DMS 273 treated with DMSO at 0.1 percent for 48 hours (cell line): ENCODE data around the gene ZBTB7B.

ENCODE experiments used
- DNase-seq: peaks from one replicate; lab custom pipeline; 2025; lab: John Stamatoyannopoulos, UW

The ZBTB7B gene

GRCh38 chr1:155038602-155039307, 36.2 kb downstream of the ZBTB7B start:
- DNase-seq = no peak

DNA sequence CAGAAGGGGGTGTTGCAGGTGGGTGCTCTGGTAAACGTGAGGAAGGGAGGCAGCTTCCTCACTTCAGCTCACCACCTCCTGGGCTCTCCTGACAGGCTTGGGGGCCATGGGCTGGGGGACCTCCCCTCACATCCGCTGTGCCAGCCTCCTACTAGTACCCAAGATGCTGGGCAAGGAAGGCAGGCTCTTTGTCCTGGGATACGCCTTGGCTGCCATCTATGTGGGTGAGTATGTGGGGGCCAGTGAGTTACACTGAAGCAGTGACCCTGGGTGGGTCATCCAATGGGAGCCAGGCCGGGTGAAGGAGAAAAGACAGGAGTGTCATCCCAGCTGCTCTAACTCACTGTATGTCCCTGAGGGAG, 36.7 kb downstream of the ZBTB7B start:
- DNase-seq = no peak

- no peak for DNase-seq
Measured at GRCh38 chr1:155040358-155041093, 37.9 kb downstream of the ZBTB7B start.

GRCh38 chr1:155042789-155043188, 40.2 kb downstream of the ZBTB7B start:
- no peak for DNase-seq

GRCh38 chr1:155043301-155043702, 40.7 kb downstream of the ZBTB7B start:
- no peak for DNase-seq

- no peak for DNase-seq
Measured at GRCh38 chr1:155043793-155044192, 41.2 kb downstream of the ZBTB7B start.

- no peak for DNase-seq
Measured at GRCh38 chr1:155044365-155044764, 41.8 kb downstream of the ZBTB7B start.

DNA sequence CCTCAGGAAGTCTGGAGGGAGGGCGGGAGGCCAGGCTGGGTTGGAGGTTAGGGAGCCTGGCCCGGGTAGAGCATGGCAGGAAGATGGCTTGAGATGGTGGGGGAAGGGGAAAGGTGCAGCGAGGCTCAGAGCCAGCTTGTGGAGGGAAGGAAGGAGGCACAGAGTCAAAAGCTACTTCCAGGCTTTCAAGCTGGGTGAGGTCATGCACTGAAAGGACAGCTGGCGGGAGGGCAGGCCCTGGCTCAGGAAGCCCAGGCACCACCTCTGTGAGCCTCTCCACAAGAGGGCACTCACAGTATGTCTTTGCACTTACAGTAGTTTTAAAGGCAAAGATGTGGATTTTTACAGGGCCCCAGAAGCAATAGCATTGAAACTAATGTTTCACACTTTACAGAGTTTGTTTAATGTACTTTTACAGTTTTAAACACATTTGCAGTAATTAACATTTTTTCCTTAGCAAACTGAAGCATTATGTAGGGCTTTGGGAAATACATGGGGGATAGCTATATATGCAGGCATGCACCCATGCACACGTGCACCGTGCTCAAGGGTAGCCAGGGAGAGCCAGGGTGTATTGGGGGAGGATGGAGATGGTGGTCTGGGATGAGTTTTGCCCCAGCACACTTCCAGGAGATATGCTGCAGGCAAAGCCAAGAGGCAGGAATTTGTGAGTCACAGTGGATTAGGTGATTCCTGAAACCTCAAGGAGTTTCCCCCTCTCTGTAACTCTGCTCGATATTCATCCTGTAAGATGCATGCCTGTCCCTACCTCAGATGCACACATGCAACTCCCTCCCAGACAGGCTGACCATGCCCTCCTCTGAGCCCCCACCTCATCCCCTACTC, 42.4 kb downstream of the ZBTB7B start:
- peak; percentile 83 for DNase-seq

DNA sequence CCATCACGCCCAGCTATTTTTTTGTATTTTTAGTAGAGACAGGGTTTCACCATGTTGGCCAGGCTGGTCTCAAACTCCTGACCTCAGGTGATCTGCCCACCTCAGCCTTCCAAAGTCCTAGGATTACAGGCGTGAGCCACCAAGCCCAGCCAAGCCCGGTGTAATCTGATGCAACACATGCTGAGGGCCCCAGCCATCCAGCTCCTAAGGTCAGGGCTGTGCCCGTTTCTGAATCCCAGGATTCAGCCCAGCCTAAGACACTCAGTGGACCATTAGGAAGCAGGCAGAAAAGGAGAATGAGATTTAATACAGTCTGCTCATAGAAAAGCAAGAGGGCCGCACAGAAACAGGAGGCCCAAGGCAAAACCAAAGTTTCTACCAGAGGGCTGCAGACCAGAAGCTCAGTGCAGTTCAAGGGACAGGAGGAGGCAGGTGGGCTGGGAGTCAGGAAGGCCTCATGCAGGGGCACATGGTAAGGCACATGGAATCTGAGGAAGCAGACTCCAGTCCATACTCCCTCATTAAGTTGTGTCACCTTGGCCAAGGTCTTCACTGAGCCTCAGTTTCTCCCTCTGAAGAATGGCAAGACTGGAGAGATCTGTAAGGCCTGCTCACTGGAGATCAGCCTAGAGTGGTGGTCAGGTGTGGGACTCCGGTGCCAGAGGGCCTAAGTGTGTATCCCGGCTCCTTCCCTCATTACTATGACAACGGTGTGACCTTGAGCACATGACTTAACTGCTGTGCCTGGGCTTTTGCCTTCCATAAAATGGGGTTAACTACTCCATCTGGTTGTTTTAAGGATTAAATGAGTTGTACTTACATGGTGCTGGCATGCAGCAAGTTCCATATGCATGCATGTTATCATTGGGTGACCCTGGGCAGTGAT, 46.1 kb downstream of the ZBTB7B start:
- DNase-seq = no peak

DNA sequence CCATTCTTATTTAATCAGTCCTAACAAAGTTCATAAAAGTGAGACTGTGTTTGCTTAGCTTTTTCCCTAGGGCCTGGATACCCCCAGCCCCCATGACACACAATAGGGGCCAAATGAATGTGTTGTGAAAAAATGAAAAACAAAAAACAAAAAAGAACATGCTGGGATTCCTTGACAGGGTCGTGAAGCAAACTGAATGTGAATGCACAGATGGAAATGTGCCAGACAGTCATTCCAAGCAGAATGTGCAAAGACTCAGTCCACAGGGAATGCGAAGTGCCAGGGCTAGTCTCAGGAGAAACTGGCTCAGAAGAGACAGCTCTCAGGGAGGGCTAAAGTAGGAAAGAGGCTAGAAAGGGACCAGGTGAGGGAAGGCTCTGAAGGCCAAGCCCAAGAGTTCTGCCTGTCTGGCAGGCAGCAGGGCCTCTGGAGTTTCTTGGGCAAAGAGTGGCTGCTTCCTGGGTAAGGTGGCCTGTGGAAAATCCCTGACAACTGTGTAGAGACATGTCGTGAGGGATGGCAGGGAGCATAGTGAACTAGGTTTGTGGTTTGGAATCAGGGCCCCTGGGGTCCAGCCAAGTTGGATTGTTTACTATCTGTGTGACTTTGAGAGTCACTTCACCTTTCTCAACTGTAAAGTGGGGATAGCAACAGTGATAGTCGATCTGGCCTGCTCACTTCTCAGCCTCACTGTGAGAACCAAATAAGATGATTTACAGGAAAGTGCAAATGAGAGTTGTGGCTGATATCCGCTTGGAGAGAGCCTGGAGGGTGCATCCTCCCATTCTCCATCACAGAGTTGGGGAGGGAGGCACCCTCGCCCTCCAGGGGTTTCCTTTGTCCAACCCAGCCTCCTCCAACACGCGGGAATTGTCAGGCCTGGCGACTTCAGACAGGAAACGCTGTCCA, 47.3 kb downstream of the ZBTB7B start:
- DNase-seq = no peak

DNA sequence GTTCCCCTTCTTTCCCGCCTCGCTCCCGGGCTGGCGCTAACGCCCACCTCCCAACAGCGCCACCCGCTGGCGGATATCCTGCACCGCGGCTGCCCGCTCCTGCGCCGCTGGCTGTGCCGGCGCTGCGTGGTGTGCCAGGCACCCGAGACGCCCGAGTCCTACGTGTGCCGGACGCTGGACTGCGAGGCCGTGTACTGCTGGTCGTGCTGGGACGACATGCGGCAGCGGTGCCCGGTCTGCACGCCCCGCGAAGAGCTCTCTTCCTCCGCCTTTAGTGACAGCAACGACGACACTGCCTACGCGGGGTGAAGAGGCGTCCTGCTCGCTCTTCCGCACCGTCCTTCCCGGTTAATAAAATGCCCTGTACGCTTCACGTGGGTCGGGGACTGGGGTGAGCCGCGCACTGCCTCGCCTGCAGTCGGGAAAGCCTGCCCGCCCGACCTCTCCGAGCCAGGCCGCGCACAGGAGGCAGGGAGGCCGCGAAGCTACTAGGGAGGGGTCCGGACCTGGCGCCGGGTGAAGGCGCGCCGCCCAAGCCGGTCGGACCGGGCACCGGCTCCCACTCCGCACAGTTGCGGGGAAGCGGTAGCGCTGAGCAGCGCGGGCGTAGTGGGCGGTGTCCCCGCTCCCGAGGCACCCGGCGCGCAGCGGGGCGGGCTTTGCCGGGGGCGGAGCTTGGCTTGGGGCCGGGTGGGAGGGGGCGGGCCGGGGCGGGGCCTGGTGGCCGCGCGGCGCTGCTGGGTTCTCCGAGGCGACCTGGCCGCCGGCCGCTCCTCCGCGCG, 48.1 kb downstream of the ZBTB7B start, which contains the start of gene ADAM15:
Gene ADAM15 (plus strand): TSS at position 757 of the 782 bp plus-strand sequence. CDS start 71 bp downstream, outside the sequence.
- DNase-seq = peak; percentile 35

GRCh38 chr1:155051342-155051776, 48.8 kb downstream of the ZBTB7B start:
- DNase-seq = no peak

DNA sequence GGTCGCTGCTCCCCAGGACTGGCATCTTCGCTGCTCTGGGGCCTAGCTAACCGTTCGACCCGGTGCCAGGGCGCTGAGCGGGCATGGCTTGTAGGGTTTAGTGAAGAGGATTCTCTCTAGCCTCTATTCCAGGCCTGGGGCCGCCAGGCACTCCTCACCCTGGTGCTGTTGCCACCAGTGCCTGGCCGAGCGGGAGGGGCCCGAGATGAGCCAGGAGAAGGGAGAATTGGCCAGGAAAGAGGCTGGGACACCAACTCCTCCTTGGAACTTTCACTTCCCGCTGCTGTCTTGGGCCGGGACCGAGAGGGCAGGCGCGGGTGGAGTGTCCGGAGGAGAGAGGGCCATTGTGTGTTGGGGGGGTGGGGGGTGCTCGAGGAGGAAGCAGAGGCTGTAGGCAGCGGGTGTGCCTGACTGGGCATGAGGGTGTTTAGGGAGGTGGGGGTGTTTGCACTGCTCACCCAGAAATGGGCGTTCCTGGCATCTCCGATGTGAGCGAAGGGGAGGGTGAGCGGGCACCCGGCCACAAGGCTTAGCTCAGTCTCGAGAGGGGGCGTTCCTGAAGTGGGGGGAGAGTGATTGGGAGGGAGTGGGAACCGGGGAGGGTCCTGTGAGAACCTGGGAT, 49.3 kb downstream of the ZBTB7B start:
- DNase-seq = no peak

DNA sequence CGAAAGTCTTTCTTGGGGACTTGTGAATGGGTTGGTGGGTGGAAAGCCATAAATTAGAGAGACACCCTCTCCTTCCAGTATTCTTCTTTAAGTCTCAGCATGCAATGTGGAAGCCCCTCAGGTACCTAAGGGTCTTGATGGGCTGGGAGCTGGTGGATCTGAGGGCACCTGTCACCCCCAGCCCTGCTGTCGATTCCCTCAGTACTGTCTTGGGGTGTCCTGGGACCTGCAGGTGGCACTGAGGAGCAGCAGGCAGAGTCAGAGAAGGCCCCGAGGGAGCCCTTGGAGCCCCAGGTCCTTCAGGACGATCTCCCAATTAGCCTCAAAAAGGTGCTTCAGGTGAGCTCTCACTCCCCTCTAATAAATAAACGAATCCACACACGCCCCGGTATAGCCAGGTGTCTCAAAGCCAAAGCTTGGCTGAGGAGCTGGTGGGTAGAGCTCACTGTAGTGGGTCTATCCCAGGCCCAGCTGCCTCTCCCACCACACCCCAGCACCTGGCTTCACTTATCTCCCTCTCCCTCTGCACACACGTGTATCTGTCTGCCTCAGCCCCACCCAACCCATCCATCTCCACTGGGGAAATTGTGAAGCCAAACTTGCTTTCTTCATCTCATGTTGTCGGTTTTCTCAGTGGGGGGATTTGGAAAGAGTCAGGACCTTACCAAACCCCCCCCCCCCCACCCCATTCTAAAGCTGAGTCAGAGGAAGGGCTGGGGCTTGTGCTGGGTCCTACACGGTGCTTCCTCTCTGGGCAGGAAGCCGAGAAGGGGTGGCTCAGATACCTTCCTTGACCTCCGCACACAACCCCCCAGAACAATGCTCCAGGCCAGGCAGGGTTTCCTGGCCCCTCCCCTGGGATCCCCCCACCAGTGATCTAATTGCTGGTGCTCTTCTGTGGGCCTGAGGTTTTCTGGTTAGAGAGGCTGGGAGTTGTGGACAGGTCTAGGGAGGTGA, 50.1 kb downstream of the ZBTB7B start:
- no peak for DNase-seq

DNA sequence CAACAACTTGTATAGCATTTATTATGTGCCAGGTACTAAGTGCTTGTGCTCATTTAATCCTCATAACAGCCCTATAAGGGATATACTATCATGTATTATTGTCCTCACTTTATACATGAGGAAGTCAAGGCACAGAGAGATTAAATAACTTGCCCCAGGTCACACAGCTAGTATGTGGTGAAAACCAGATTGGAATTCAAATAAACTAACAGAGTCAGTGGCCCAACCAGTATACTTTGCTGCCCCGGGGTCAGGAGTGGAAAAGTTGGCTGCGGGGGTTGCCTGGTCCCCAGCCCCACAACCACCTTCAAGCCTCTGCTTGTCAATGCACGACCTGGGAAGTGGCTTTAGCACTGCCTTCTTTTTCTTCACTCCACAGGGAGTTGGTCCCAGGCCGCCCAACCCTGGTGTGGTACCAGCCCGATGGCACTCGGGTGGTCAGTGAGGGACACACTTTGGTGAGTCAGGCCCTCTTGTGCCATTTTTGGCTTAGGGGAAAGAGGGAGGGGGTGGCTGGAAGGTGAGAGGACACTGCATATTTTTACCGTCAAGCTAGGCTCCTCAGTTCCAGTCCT, 51.0 kb downstream of the ZBTB7B start:
- no peak for DNase-seq

GRCh38 chr1:155057104-155057503, 54.5 kb downstream of the ZBTB7B start:
- no peak for DNase-seq

GRCh38 chr1:155057788-155058211, 55.2 kb downstream of the ZBTB7B start:
- no peak for DNase-seq

DNA sequence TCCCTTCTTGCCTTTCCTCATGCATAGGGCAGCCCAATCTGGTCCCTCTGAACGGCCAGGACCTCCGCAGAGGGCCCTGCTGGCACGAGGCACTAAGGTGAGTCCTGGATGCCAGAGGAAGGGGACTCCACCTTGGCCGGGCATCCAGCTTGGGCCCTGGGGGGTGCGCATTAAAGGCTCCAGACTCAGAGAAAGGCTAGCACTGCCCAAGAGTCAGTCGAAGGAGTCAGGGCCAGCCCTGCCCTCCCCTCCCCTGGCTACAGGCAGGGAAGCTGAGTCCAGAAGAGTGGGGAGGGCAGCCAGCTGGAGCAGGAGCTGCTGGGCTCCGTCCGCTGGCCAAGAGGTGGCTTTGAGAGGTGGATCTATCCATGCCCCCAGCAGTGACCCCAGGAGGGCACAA, 58.1 kb downstream of the ZBTB7B start:
- no peak for DNase-seq
